OCI-LY7 (cell line): ENCODE results near the gene ULBP3.
"Not testable (repeated sequence)": the region's sequence is repeated elsewhere in the genome, so short reads cannot be mapped to it uniquely, and the experiment has no call there.

Source experiments
- CTCF ChIP-seq: fragments of 200-600 bp; sonication (generic); conservative IDR thresholded peaks from 2 replicates; pipeline ENCODE4 v1.5.1; 2014; ENCODE audit warnings: mild to moderate bottlenecking, antibody characterized with exemption, low read length, moderate library complexity, mixed read lengths
- EZH2phosphoT487 ChIP-seq: fragments of 200-600 bp; sonication (generic); IDR thresholded peaks from 2 replicates; pipeline ENCODE4 v1.6.1; 2018; ENCODE audit warnings: low read depth, borderline replicate concordance, mild to moderate bottlenecking, mixed run types, antibody characterized with exemption, low read length, moderate library complexity, mixed read lengths

DNA sequence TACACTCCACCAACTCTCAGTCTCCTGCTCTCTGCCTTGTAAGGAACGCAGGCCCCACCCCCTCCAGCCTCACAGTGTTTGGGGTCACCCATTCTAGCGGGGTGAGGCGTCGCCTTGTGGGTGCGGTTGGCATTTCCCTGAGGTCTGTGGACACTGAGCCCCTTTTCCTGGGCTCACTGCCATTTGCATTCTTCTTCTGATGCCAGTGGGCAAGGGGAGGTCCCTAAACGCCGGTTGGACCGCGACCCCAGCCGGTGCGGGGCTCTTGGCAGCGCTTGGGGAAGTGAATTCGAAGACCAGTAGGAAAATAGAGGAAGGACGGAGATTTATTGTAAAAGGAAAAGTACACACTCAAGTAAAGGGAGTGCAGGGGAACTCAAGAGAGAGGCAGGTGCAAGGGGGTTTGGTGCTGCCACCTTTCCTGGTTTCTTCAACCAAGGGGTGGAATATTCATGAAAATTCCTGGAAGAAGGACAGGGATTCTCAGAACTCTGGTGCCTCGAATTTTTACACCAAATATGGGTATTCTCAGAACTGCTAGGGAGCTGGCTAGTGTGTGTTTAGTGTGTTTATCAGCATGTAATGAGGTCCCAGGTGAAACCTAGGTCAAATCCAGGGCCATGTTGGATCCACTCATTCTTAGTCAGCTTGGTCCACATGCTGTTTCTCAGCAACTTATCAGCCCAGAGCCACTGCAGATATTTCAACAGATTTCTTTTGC is 53.5 kb downstream of the ULBP3 start:
- not testable (repeated sequence) for TF ChIP-seq CTCF, EZH2phosphoT487
